T-helper 17 cell (primary cell): ENCODE data around the gene BRINP1. TPM values are rescaled to one million over a fixed set of nuclear protein-coding genes. Genes with fewer than 3 reads are reported as not detected.
"Not testable (repeated sequence)": the region's sequence is repeated elsewhere in the genome, so short reads cannot be mapped to it uniquely, and the experiment has no call there.

Experiments used
- ATAC-seq: fragments of 150-1000 bp; cut with Tn5 transposase; 2 replicates; pipeline ENCODE4 v1.10.0; 2021; ENCODE audit warnings: mild to moderate bottlenecking, moderate library complexity
- DNase-seq, 3 donors: peaks; one replicate each; pipeline versions ENCODE4 v3.0.0 to v3.0.0-alpha.2; 2020 to 2021
- H3K9me3 ChIP-seq: one replicate; pipeline ENCODE4 v1.7.0; 2013; ENCODE audit warnings: low read length, mild to moderate bottlenecking; ENCODE audit not compliant: control insufficient read depth, poor library complexity, severe bottlenecking
- H3K27ac Mint-ChIP-seq: one replicate; pipeline ENCODE4 v1.8.0; 2022; ENCODE audit warnings: mild to moderate bottlenecking, moderate library complexity, mixed read lengths
- H3K27me3 Mint-ChIP-seq: one replicate; pipeline ENCODE4 v1.8.0; 2022; ENCODE audit warnings: mixed read lengths
- H3K36me3 Mint-ChIP-seq: one replicate; pipeline ENCODE4 v1.8.0; 2022; ENCODE audit warnings: low read depth, mixed read lengths
- H3K4me1 Mint-ChIP-seq: one replicate; pipeline ENCODE4 v1.8.0; 2022; ENCODE audit warnings: mild to moderate bottlenecking, mixed read lengths
- H3K4me3 Mint-ChIP-seq: one replicate; pipeline ENCODE4 v1.8.0; 2022; ENCODE audit warnings: mild to moderate bottlenecking, moderate library complexity, mixed read lengths
- total RNA-seq, 4 donors: library from RNA in 2 of 4; stranded (reverse) in 2 of 4; gene quantifications; one replicate each; pipeline ENCODE4 v1.2.3 and lab custom pipeline; 2022 to 2026

Gene BRINP1
- total RNA-seq, 2 donors from 2014 or later: not detected

DNA sequence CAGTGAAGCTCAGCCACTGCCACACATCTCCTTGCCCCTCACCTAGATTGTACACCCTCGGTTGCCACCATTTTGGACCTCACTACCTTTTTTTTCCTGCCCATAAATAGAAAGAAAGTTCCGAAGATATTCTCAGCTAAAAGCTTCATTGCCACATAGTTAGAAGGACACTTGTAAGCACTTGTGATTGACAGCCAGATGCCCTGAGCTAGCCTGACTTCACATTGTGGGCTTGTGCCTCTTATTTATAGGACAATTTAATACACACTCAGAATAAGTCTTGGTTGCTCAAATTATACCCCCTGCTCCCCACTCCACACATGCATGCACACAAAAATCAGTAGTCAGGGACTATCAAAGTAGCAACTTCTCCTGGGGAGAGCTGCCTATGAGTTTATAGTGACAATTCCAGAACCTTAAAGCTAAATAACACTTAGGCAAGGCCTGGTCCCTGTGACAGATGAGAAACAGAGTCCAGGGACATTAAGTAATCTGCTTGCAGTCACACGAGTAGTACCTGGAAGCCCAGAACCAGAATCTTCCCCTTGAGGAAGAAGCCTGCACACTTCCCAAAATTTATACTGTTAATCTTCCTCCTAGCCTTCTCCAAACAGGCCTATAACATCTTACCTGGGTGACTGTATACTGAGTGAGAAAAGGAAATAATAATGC, 184.8 kb downstream of the BRINP1 start:
- no peaks in the 10 kb centered on the region for H3K27me3 Mint-ChIP-seq
- ATAC-seq: no peak
- no peak overlapping the region for H3K27ac Mint-ChIP-seq
- H3K4me1 Mint-ChIP-seq: no peaks in the 10 kb centered on the region
- no peaks in the 10 kb centered on the region for H3K9me3 ChIP-seq
- DNase-seq: no peak
- peaks cover 2% of the 10 kb centered on the region for H3K36me3 Mint-ChIP-seq
- no peak overlapping the region for H3K4me3 Mint-ChIP-seq

DNA sequence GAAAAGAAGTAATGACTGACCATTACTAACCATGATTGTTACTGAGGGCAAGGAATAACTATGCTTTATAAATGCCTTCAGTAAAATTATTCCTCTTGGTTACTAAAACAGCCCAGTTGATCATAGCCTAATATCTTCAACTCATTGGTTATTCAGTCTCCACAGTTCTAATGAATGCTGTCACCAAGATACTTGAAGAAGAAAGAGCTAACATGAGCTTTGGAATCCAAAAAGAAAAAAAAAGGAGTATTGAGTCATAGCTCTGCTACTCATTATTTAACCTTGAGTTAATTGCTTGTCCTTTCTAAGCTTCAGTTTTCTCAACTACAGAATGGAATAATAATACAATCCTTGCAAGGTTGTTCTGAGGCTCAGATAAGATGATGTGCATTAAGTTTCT, 187.7 kb downstream of the BRINP1 start:
- no peaks in the 10 kb centered on the region for H3K4me1 Mint-ChIP-seq
- no peaks in the 10 kb centered on the region for H3K27me3 Mint-ChIP-seq
- H3K4me3 Mint-ChIP-seq: no peak overlapping the region
- ATAC-seq: no peak
- no peaks in the 10 kb centered on the region for H3K36me3 Mint-ChIP-seq
- DNase-seq: no peak
- no peak overlapping the region for H3K27ac Mint-ChIP-seq
- no peaks in the 10 kb centered on the region for H3K9me3 ChIP-seq

DNA sequence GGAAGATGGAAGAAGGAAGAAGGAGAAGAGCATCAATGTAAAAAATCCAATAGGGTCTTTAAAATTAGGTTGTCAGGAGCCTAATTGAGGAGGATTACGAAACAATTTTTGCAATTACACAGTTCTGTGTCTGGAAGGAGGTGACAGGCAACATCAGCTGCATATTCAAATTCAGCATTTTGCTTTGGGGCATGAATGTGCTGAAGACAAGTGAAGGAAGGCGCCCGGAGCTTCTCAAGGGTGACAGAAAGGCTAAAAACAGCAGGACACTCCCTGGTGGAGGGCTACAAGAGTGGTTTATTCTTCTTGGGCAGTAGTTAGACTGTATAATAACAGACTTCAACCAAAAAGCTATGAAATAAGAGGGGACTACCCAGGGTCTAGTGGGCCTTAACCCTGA, 188.3 kb downstream of the BRINP1 start:
- Mint-ChIP-seq H3K4me1 (no peaks in the 10 kb centered on the region), H3K27ac (no peak overlapping the region), H3K27me3 (no peaks in the 10 kb centered on the region), H3K4me3 (no peak overlapping the region), H3K36me3 (no peaks in the 10 kb centered on the region)
- no peak for ATAC-seq
- no peaks in the 10 kb centered on the region for H3K9me3 ChIP-seq
- DNase-seq: no peak

DNA sequence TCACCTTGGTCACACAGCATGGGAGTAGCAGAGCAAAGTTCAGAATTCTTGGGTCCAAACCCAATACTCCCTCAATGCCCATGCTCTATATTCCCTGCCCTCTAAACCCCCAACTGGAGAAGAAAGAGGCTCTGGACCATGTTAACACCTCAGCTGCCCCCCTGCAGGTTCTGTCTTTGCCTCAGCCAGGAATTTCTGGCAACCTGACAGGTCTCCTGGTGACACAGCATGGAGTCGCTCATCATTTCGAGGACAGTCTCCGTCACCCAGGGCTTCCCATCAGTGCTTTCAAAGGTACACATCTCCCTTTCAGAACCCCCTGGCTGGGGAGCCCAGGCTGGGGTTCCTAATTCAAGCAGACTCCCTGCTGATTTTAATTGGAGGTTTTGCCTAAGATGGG, 189.5 kb downstream of the BRINP1 start:
- no peaks in the 10 kb centered on the region for H3K27me3 Mint-ChIP-seq
- H3K9me3 ChIP-seq: no peaks in the 10 kb centered on the region
- no peaks in the 10 kb centered on the region for H3K36me3 Mint-ChIP-seq
- no peak overlapping the region for H3K27ac Mint-ChIP-seq
- no peak overlapping the region for H3K4me3 Mint-ChIP-seq
- no peak for ATAC-seq
- H3K4me1 Mint-ChIP-seq: no peaks in the 10 kb centered on the region
- no peak for DNase-seq

DNA sequence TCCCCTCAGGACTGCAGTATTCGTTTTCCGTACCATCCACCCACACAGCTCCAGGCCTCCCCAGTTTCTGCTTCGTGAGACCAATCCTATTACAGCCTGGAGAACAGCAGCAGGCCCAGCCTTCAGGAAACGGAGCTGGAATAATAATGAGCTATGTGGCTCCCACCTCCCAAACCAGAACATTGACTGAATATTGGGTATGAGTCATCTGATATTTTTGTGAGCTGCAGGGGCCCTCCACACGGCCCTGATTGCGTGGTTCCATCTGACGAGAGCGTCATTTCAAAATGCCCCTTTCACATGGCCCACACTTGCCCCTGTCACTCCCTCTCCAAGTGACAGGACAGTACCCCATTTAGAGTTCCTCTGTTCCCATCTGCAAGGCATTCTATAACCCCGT, 192.0 kb downstream of the BRINP1 start:
- H3K36me3 Mint-ChIP-seq: no peaks in the 10 kb centered on the region
- H3K27ac Mint-ChIP-seq: no peak overlapping the region
- H3K4me3 Mint-ChIP-seq: no peak overlapping the region
- H3K9me3 ChIP-seq: no peaks in the 10 kb centered on the region
- no peaks in the 10 kb centered on the region for H3K27me3 Mint-ChIP-seq
- H3K4me1 Mint-ChIP-seq: no peaks in the 10 kb centered on the region
- no peak for ATAC-seq
- no peak for DNase-seq

DNA sequence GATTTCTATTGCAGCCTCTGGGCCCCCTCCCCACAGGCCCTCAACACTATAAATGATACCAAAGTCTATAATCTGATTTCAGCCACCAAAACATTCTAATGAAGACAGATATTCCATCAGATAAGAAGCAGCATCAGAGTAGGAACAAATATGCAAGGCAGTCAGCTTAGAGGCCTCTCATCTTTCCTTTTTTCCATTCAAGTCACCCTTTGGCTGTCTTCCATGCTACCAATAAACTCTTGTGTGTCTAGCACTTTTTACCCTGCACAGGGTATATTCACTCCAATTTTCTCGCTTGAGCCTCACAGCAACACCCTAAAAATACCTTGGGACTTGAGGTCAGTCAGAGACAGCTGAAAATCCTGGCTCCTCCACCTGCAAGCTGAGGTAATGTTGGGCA, 193.7 kb downstream of the BRINP1 start:
- ATAC-seq (no peak), DNase-seq (no peak)
- Mint-ChIP-seq H3K36me3 (no peaks in the 10 kb centered on the region), H3K4me3 (no peak overlapping the region), H3K27ac (no peak overlapping the region), H3K4me1 (no peaks in the 10 kb centered on the region), H3K27me3 (no peaks in the 10 kb centered on the region)
- no peaks in the 10 kb centered on the region for H3K9me3 ChIP-seq

DNA sequence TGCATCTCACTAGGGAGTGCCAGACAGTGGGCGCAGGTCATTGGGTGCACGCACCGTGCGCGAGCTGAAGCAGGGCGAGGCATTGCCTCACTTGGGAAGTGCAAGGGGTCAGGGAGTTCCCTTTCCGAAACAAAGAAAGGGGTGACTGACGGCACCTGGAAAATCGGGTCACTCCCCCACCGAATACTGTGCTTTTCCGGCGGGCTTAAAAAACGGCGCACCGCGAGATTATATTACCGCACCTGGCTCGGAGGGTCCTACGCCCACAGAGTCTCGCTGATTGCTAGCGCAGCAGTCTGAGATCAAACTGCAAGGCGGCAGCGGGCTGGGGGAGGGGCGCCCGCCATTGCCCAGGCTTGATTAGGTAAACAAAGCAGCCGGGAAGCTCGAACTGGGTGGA, 200.0 kb downstream of the BRINP1 start:
- not testable (repeated sequence) for DNase-seq, H3K4me3 Mint-ChIP-seq, H3K27ac Mint-ChIP-seq, H3K36me3 Mint-ChIP-seq, H3K4me1 Mint-ChIP-seq, H3K9me3 ChIP-seq, ATAC-seq, H3K27me3 Mint-ChIP-seq

DNA sequence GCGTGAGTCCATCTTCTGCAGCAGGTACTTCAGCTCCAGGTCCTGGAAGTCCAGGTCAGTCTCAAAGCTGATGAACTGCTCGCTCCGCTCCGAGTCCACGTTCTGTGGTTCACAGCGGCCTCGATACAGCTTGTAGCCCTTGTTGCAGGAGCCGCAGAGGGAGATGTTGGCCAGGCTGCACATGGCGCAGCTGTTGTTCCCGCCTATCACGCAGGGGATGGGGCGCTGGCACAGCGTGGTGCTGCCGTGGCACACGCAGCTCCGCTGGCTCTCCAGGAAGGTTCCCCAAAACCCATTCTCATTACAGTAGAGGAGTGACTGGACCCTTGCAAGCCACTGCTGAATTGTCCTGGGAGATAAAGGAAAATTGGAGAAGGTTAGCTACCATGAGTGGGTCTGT, 201.4 kb downstream of the BRINP1 start:
- H3K27me3 Mint-ChIP-seq: no peaks in the 10 kb centered on the region
- H3K4me3 Mint-ChIP-seq: no peak overlapping the region
- H3K4me1 Mint-ChIP-seq: no peaks in the 10 kb centered on the region

DNA sequence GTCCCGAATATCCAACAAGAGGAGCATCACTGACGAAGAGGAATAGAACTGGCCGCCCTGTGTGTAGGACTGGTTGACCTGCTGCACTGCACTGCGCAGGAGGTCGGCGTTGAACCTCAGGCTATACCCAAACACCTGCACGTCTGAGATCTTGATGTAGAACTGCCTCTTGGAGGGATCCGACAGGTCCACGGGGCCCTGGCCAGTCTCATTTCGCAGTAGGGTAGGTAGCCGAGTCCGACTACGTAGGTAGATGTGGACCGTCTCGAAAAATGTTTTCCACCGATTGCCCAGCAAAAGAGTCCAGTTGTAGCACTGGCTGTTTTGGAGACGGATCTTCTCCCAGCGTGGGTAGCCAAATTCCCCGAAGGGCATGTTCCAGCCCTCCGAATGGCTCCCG, 202.0 kb downstream of the BRINP1 start:
- no peak overlapping the region for H3K27ac Mint-ChIP-seq
- ATAC-seq (no peak), DNase-seq (no peak)
- H3K27me3 Mint-ChIP-seq: no peaks in the 10 kb centered on the region
- no peaks in the 10 kb centered on the region for H3K4me1 Mint-ChIP-seq
- no peak overlapping the region for H3K4me3 Mint-ChIP-seq
- H3K9me3 ChIP-seq: no peaks in the 10 kb centered on the region
- no peaks in the 10 kb centered on the region for H3K36me3 Mint-ChIP-seq

More for the DNA sequence above, 201.4 kb downstream of the BRINP1 start:
- no peaks in the 10 kb centered on the region for H3K36me3 Mint-ChIP-seq
- H3K27ac Mint-ChIP-seq: no peak overlapping the region
- no peak for ATAC-seq
- DNase-seq: no peak
- no peaks in the 10 kb centered on the region for H3K9me3 ChIP-seq

DNA sequence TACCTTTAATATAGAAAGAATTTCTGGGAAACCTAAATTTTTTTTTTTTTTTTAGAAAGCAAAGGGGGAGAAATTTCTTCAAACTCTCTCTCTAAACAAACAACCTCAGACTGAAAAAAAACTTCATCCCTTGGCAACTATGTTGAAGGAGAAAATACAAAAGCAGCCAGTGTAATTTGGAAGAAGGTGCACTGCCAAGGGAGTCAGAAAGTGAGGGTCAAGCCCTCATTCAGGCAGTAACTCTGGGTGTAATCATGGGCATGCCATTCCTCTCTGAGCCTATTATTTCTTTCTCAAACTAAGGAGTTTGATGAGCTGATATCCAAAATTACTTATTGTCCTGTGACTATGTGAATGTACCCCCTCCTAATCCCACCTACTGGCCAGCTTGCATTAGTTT, 203.1 kb downstream of the BRINP1 start:
- no peak overlapping the region for H3K27ac Mint-ChIP-seq
- no peak overlapping the region for H3K4me3 Mint-ChIP-seq
- no peaks in the 10 kb centered on the region for H3K4me1 Mint-ChIP-seq
- no peaks in the 10 kb centered on the region for H3K27me3 Mint-ChIP-seq
- ATAC-seq (no peak), DNase-seq (no peak)
- H3K9me3 ChIP-seq: no peaks in the 10 kb centered on the region
- no peaks in the 10 kb centered on the region for H3K36me3 Mint-ChIP-seq

DNA sequence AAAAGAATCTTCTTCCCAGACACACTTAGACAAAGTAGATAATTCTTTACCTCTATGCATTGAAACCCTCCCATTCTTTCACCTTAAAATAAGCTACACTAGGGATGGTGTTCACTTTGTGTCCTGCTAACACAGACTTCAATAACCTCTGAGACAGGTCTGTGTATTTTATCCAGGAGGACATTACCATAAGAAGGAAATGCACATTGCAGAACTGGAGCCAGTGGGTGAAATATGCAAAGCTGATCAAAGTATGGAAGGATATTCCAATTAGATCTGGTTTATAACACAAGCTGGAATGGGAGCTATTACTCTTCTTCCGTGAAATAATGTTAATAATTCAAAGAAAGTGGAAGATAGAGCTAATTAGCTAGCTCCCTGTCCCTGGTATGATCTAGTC, 204.1 kb downstream of the BRINP1 start:
- Mint-ChIP-seq H3K4me3 (no peak overlapping the region), H3K4me1 (no peaks in the 10 kb centered on the region), H3K27me3 (no peaks in the 10 kb centered on the region), H3K27ac (no peak overlapping the region), H3K36me3 (no peaks in the 10 kb centered on the region)
- no peaks in the 10 kb centered on the region for H3K9me3 ChIP-seq
- ATAC-seq: no peak
- DNase-seq: no peak

DNA sequence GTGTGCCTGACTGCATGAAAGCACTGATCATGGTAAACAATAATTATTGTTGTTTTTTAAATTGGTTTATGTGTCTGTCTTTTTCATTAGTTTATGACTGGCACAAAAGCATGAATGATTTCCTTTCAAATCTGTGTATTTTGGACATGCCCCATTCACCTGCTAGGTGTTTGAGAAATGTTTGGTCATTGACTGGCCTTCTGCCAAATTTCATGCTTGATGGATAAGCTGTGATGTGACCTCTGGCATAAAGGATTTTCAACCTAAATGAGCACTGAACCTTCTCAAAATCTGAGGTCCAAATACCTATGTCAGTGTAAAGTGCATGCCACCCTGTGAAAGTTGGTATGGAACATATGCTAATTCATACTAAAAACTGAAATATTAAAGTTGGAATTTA, 204.5 kb downstream of the BRINP1 start:
- no peaks in the 10 kb centered on the region for H3K27me3 Mint-ChIP-seq
- ATAC-seq (no peak), DNase-seq (no peak)
- H3K36me3 Mint-ChIP-seq: no peaks in the 10 kb centered on the region
- H3K9me3 ChIP-seq: no peaks in the 10 kb centered on the region
- no peak overlapping the region for H3K27ac Mint-ChIP-seq
- H3K4me3 Mint-ChIP-seq: no peak overlapping the region
- H3K4me1 Mint-ChIP-seq: no peaks in the 10 kb centered on the region

DNA sequence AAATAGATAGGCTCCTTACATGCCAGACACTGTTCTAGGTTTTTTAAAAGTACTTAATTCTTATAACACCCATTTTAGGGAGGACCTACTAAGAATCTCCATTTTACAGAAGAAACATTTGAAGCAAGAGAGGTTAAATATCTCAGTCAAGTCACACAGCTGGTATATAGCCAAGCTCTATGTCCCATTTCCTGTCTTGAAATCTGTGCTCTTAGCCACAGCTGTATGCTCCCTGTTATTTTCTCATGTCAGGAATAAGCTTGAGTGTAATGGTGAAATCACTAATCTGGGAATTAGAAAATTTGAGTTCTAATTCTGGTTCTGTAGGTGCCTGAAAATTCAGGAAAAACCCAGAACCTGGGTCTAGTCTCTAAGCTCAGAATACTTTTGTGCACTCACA, 208.7 kb downstream of the BRINP1 start:
- Mint-ChIP-seq H3K36me3 (no peaks in the 10 kb centered on the region), H3K4me1 (no peaks in the 10 kb centered on the region), H3K27ac (no peak overlapping the region), H3K4me3 (no peak overlapping the region), H3K27me3 (no peaks in the 10 kb centered on the region)
- DNase-seq (no peak), ATAC-seq (no peak)
- H3K9me3 ChIP-seq: no peaks in the 10 kb centered on the region

DNA sequence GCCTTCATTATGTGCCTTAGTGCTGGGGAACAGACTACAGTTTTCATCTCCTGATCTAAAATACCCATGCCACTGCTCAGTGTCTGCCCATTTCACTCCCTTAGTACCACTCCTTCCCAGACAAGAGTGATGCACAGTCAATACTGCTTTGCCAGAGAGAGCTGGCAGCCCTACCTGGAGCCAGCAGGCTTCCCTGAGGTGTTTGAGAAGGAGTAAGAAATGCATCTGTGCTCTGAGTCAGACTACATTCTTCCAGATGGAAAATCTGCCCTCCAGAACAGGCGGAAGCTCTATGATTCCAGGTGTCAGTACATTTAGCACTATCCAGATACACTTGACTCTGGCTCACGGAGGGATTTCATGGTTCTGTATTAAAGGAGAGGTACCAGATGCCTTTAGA, 209.8 kb downstream of the BRINP1 start:
- no peaks in the 10 kb centered on the region for H3K27me3 Mint-ChIP-seq
- no peaks in the 10 kb centered on the region for H3K36me3 Mint-ChIP-seq
- no peak overlapping the region for H3K27ac Mint-ChIP-seq
- no peaks in the 10 kb centered on the region for H3K4me1 Mint-ChIP-seq
- no peak for DNase-seq
- no peak overlapping the region for H3K4me3 Mint-ChIP-seq
- H3K9me3 ChIP-seq: no peaks in the 10 kb centered on the region
- no peak for ATAC-seq
